Heart left ventricle (tissue), 16 donors: ENCODE measurements around the gene RGS16. TPM values are rescaled to one million over a fixed set of nuclear protein-coding genes. Genes with fewer than 3 reads are reported as not detected.

Source experiments
- ATAC-seq, 4 donors: fragments of 200-7000 bp; cut with Tn5 transposase; one replicate each; pipeline ENCODE4 v1.9.1; 2020 to 2022; ENCODE audit warnings: moderate library complexity in 4 of 4, mild to moderate bottlenecking in 3 of 4, moderate number of reproducible peaks in 1 of 4
- DNase-seq, 5 donors: peaks; one replicate each; pipeline ENCODE4 v3.0.0-alpha.2; 2020
- H3K27ac ChIP-seq, 12 donors: fragments of 200-600 bp; sonication (generic) in 4 of 12; one replicate each; pipeline versions ENCODE4 v1.5.0 to v1.8.0; 2016 to 2022; ENCODE audit warnings: mild to moderate bottlenecking in 2 of 12
- H3K27me3 ChIP-seq, 9 donors: fragments of 200-600 bp; sonication (generic) in 2 of 9; one replicate each; pipeline versions ENCODE4 v1.5.1 to v1.8.0; 2016 to 2022; ENCODE audit warnings: mild to moderate bottlenecking in 3 of 9
- H3K36me3 ChIP-seq, 9 donors: fragments of 200-600 bp; sonication (generic) in 2 of 9; one replicate each; pipeline versions ENCODE4 v1.5.0 to v1.8.0; 2018 to 2022; ENCODE audit warnings: mild to moderate bottlenecking in 2 of 9
- H3K4me1 ChIP-seq, 12 donors: fragments of 200-600 bp; sonication (generic) in 4 of 12; one replicate each; pipeline versions ENCODE4 v1.5.0 to v1.8.0; 2016 to 2022; ENCODE audit warnings: mild to moderate bottlenecking in 3 of 12
- H3K4me3 ChIP-seq, 12 donors: fragments of 200-600 bp; sonication (generic) in 4 of 12; one replicate each; pipeline versions ENCODE4 v1.5.0 to v1.8.0; 2017 to 2022; ENCODE audit warnings: mild to moderate bottlenecking in 9 of 12, moderate library complexity in 4 of 12
- H3K9me3 ChIP-seq, 12 donors: fragments of 200-600 bp; sonication (generic) in 4 of 12; one replicate each; pipeline versions ENCODE4 v1.5.0 to v1.8.0; 2016 to 2022; ENCODE audit warnings: mild to moderate bottlenecking in 1 of 12
- CTCF ChIP-seq, 12 donors: fragments of 200-600 bp; sonication (generic) in 4 of 12; IDR thresholded peaks; one replicate each; pipeline versions ENCODE4 v1.5.0 to v1.8.0; 2018 to 2022; ENCODE audit warnings: antibody characterized with exemption in 12 of 12, mild to moderate bottlenecking in 5 of 12
- POLR2A ChIP-seq, 2 donors: fragments of 450-650 bp; IDR thresholded peaks; one replicate each; pipeline ENCODE4 v1.6.1; 2017; ENCODE audit warnings: antibody characterized with exemption in 2 of 2, mild to moderate bottlenecking in 2 of 2, moderate library complexity in 2 of 2
- WGBS, 4 donors: extraction: QIAGEN DNeasy Blood & Tissue Kit in 2 of 4; methylation state at CpG; one replicate each; pipeline versions ENCODE4 v1.1.5 to v1.1.7; 2013 to 2018; 5-methylcytosine and 5-hydroxymethylcytosine counted together
- intact Hi-C, 10 donors: fragments of 100-400 bp; cut with DNase I; formaldehyde crosslinking; loops; one replicate each; pipeline versions ENCODE4 v1.11.1 to v1.14.2; 2022
- polyA plus RNA-seq, 2 donors: library from polyadenylated mRNA; stranded (reverse); fragments of 200-250 nt; gene quantifications; one replicate each; pipeline ENCODE4 v1.2.3, GENCODE V29; 2013
- total RNA-seq, 9 donors: library from RNA; depleted of rRNA in 2 of 9; stranded (reverse); fragments of >200 nt in 2 of 9; fragmentation: NEBNext Ultra II Directional in 3 of 9; extraction: Animal tissue kit (Norgen Biotek cat#: 25700) in 3 of 9; gene quantifications; one replicate each; pipeline versions ENCODE4 v1.1.0 to v1.2.4, GENCODE V29; 2016 to 2023
- donor health status: ischemic (EF 13 %, LVEDD 7.1; RV severe dilation, severe dysfunction).
- donor health status: healthy with polysubstance abuse.
- donor health status: DM: no; HTN: yes; CAD: no.
- donor health status: DM: no; HTN: no; CAD: no.
- donor health status: ischemic (EF 25% LVEDD 6.9; RV normal size, moderate dysfunction).
- donor health status: ischemic (EF 25% LVEDD 5.7; RV mildly dilated, moderate dysfunction).
- donor health status: healthy.
- donor health status: DM: yes; HTN: yes; CAD: no.
- donor health status: ischemic (EF 35%, LVEDD 5.7; RV mildly dilated, moderate dysfunction).
- donor health status: nonischemic (EF 11% LVEDD 7.7; RV severe dilation, severe dysfunction).
- donor health status: DM: yes; HTN: yes; CAD: no.
- donor health status: PGD.
- donor health status: ischemic (EF 29% LVEDD 5.4; RV normal size, mild dysfunction).
- donor health status: nonischemic (EF 23%, LVEDD 6.1; RV moderate dilation, normal function).

The RGS16 gene
- total and polyA plus RNA-seq, 11 donors = 0.75 to 9.3 (median 2.1) TPM

- TF ChIP-seq CTCF (IDR thresholded peaks at IDR 0.05) (no peak), POLR2A (IDR thresholded peaks at IDR 0.05) (no peak)
- DNase-seq (no peak), ATAC-seq (no peak)
- Histone ChIP-seq H3K27me3 (no peaks in the 10 kb centered on the region), H3K9me3 (no peaks in the 10 kb centered on the region), H3K4me3 (no peak overlapping the region), H3K27ac (peak overlapping the region in 1 of 12 donors; percentile 91), H3K36me3 (no peaks in the 10 kb centered on the region), H3K4me1 (peaks cover 0 to 33% (median 3%) of the 10 kb centered on the region in 12 donors)
- intact Hi-C loops = loop anchor here in 8 of 10 donors (10.0 kb wide), 3 partner anchors 135 to 505 kb away; partner anchors contain the start of gene RGSL1 (in 1 of the 8)
- WGBS, 4 donors = 92 to 95% (median 94%) methylated on average over 5 of the region's 5 CpGs
Observed at GRCh38 chr1:182589931-182590330, 14.3 kb downstream of the RGS16 start.

- ATAC-seq (no peak), DNase-seq (no peak)
- H3K9me3 ChIP-seq = no peaks in the 10 kb centered on the region
- intact Hi-C loops = loop anchor here in 2 of 10 donors (10.0 kb wide), 3 partner anchors 135 to 505 kb away; partner anchors contain the start of gene RGSL1 (in 1 of the 2)
- H3K36me3 ChIP-seq = no peaks in the 10 kb centered on the region
- H3K4me3 ChIP-seq = peak overlapping the region in 9 of 12 donors; percentile 57 to 90 (median 76)
- 89 to 100% (median 92%) methylated on average over 3 of the region's 3 CpGs for WGBS, 4 donors
- H3K4me1 ChIP-seq = peaks cover 0 to 36% (median 4%) of the 10 kb centered on the region in 12 donors
- no peak for TF ChIP-seq CTCF (IDR thresholded peaks at IDR 0.05)
- TF ChIP-seq POLR2A (IDR thresholded peaks at IDR 0.05) = no peak
- peak overlapping the region in 8 of 12 donors; percentile 87 to 99 (median 92) for H3K27ac ChIP-seq
- H3K27me3 ChIP-seq = no peaks in the 10 kb centered on the region
Observed at GRCh38 chr1:182589520-182589919, 14.7 kb downstream of the RGS16 start.

GRCh38 chr1:182588500-182589396 is 15.4 kb downstream of the RGS16 start, which contains the start of gene RNASEL:
TSS of gene RNASEL (minus strand) at chr1:182589256. CDS start at chr1:182586806, 2,450 bp downstream.
- TF ChIP-seq POLR2A (IDR thresholded peaks at IDR 0.05) (peak in 1 of 2 donors; percentile 33), CTCF (IDR thresholded peaks at IDR 0.05) (no peak)
- DNase-seq = peak; percentile 70 to 82 (median 76)
- H3K9me3 ChIP-seq = no peaks in the 10 kb centered on the region
- 10 to 19% (median 16%) methylated on average over 20 of the region's 20 CpGs for WGBS, 4 donors
- no peaks in the 10 kb centered on the region for H3K27me3 ChIP-seq
- peak within 1 kb of the TSS; percentile 51 to 99 (median 92) for H3K27ac ChIP-seq
- H3K36me3 ChIP-seq = peaks cover 0 to 3% (median 0%) of the 10 kb centered on the region in 9 donors
- H3K4me3 ChIP-seq = peak within 1 kb of the TSS; percentile 49 to 90 (median 74)
- H3K4me1 ChIP-seq = peaks cover 0 to 40% (median 6%) of the 10 kb centered on the region in 12 donors
- ATAC-seq = peak; percentile 82 to 94 (median 92)
- intact Hi-C loops = loop anchor here in 2 of 10 donors (10.0 kb wide), 3 partner anchors 134 to 504 kb away; partner anchors contain the start of gene RGSL1 (in 1 of the 2)
